K562 (cell line): ENCODE measurements around the gene TAF10. TPM values are rescaled to one million over a fixed set of nuclear protein-coding genes. Genes with fewer than 3 reads are reported as not detected.

Source experiments
- BCOR ChIP-seq: fragments of 450-650 bp; IDR thresholded peaks from 2 replicates; pipeline ENCODE4 v1.6.1; 2016
- CREB5 ChIP-seq: fragments of 250-450 bp; sonication (Bioruptor Pico); IDR thresholded peaks from 2 replicates; pipeline ENCODE4 v1.5.0; 2020; ENCODE audit warnings: mild to moderate bottlenecking
- CUX1 ChIP-seq: fragments of 200-800 bp; sonication (Bioruptor generic); IDR thresholded peaks from 2 replicates; pipeline ENCODE4 v1.6.1; 2016; ENCODE audit warnings: missing genetic modification characterization, missing compliant biosample characterization
- DIDO1 ChIP-seq: fragments of 450-650 bp; IDR thresholded peaks from 2 replicates; pipeline ENCODE4 v1.6.1; 2016; ENCODE audit warnings: low read depth, missing biosample characterization, missing genetic modification characterization
- EGR1 ChIP-seq: fragments of 450-650 bp; conservative IDR thresholded peaks from 2 replicates; pipeline ENCODE4 v1.6.1; 2017; ENCODE audit warnings: mild to moderate bottlenecking
- ELF4 ChIP-seq: fragments of 450-650 bp; formaldehyde crosslinking; IDR thresholded peaks from 2 replicates; pipeline ENCODE4 v1.4.0; 2022; ENCODE audit warnings: missing genetic modification characterization
- EWSR1 ChIP-seq: fragments of 450-650 bp; IDR thresholded peaks from 2 replicates; pipeline ENCODE4 v1.6.1; 2018; ENCODE audit warnings: borderline replicate concordance, mild to moderate bottlenecking, low read depth, moderate library complexity; ENCODE audit not compliant: partially characterized antibody
- GTF2E2 ChIP-seq: fragments of 200-800 bp; sonication (Bioruptor generic); IDR thresholded peaks from 2 replicates; pipeline ENCODE4 v1.6.1; 2016; ENCODE audit warnings: missing genetic modification characterization, missing compliant biosample characterization
- KAT2B ChIP-seq: IDR thresholded peaks from one replicate; pipeline ENCODE4 v1.6.1; 2012; ENCODE audit warnings: low read depth, mild to moderate bottlenecking, control low read depth, inconsistent platforms, low read length, moderate library complexity
- KHSRP ChIP-seq: fragments of 450-650 bp; IDR thresholded peaks from 2 replicates; pipeline ENCODE4 v1.6.1; 2017
- MECOM ChIP-seq: fragments of 250-450 bp; sonication (Bioruptor Pico); IDR thresholded peaks from 2 replicates; pipeline ENCODE4 v1.8.0; 2022; ENCODE audit warnings: inconsistent platforms
- MTA1 ChIP-seq: fragments of 450-650 bp; IDR thresholded peaks from 2 replicates; pipeline ENCODE4 v1.6.1; 2017; ENCODE audit warnings: borderline replicate concordance
- RCOR1 ChIP-seq, 2 experiments: IDR thresholded peaks; 2 replicates each; pipeline ENCODE4 v1.6.1; 2012; ENCODE audit warnings: low read depth in 2 of 2, low read length in 2 of 2, borderline replicate concordance in 1 of 2, improper control_type of control experiment in 1 of 2
- RFX5 ChIP-seq: IDR thresholded peaks from 2 replicates; pipeline ENCODE4 v1.6.1; 2011; ENCODE audit warnings: low read depth, mild to moderate bottlenecking, improper control_type of control experiment, low read length
- RFX7 ChIP-seq: fragments of 250-450 bp; sonication (Bioruptor Pico); IDR thresholded peaks from 2 replicates; pipeline ENCODE4 v1.5.1; 2021; ENCODE audit warnings: mild to moderate bottlenecking
- SLC30A9 ChIP-seq: fragments of 250-450 bp; sonication (Bioruptor Pico); IDR thresholded peaks from 2 replicates; pipeline ENCODE4 v1.8.0; 2022; ENCODE audit warnings: mild to moderate bottlenecking, moderate library complexity
- SMARCA4 ChIP-seq: fragments of 450-650 bp; IDR thresholded peaks from 2 replicates; pipeline ENCODE4 v1.6.1; 2016
- SNAPC5 ChIP-seq: fragments of 250-450 bp; sonication (Bioruptor Pico); IDR thresholded peaks from 2 replicates; pipeline ENCODE4 v1.8.0; 2021; ENCODE audit warnings: moderate library complexity, mild to moderate bottlenecking, inconsistent platforms
- SUPT5H ChIP-seq: fragments of 450-650 bp; IDR thresholded peaks from 2 replicates; pipeline ENCODE4 v1.6.1; 2016
- TRIM28 ChIP-seq: fragments of 450-650 bp; IDR thresholded peaks from 2 replicates; pipeline ENCODE4 v1.6.1; 2017
- ZC3H11A ChIP-seq: IDR thresholded peaks from 2 replicates; pipeline ENCODE4 v1.6.1; 2012; ENCODE audit warnings: low read depth, low read length, improper control_type of control experiment
- ZFPM2 ChIP-seq: fragments of 250-450 bp; sonication (Bioruptor Pico); IDR thresholded peaks from 2 replicates; pipeline ENCODE4 v1.5.1; 2022; ENCODE audit warnings: mild to moderate bottlenecking
- ZNF121 ChIP-seq: sonication (generic); formaldehyde crosslinking; conservative IDR thresholded peaks from 2 replicates; pipeline ENCODE4 v1.8.0; 2022; ENCODE audit warnings: missing genetic modification reagents
- ZNF239 ChIP-seq: fragments of 250-450 bp; sonication (Bioruptor Pico); IDR thresholded peaks from 2 replicates; pipeline ENCODE4 v1.4.0; 2020; ENCODE audit warnings: mild to moderate bottlenecking
- polyA plus RNA-seq, 8 experiments: library from polyadenylated mRNA; depleted of rRNA in 4 of 8; stranded (reverse) in 5 of 8; unstranded in 3 of 8; fragments of >200 nt; fragmentation: Nextera tagmentation in 2 of 8; fragmentation: Illumina TruSeq in 1 of 8; extraction: Ambion mirVana in 2 of 8; extraction: Trizol in 1 of 8; gene quantifications; 2 replicates each; pipeline versions ENCODE4 v1.2.1 to v1.2.3, GENCODE V29; 2011 to 2014; ENCODE audit warnings: inconsistent platforms in 1 of 8, missing spikeins in 1 of 8
- total RNA-seq, 7 experiments: library from RNA; depleted of rRNA in 6 of 7; stranded (reverse); fragments of >200 nt in 6 of 7; fragmentation: Illumina TruSeq in 2 of 7; extraction: Trizol in 2 of 7; gene quantifications; 2 replicates each; pipeline versions ENCODE4 v1.2.1 to v1.2.3, GENCODE V29; 2011 to 2021; ENCODE audit warnings: low replicate concordance in 1 of 7

TAF10 gene
- total and polyA plus RNA-seq, 9 of the 15 experiments (the other 6 are each of a cell fraction or from before 2014, with no cell fraction given), result 19.5 to 197 (median 121) TPM

GRCh38 chr11:6619004-6619745 is 7.2 kb upstream of the TAF10 start, which contains the start of gene TPP1 (continued):
- TF ChIP-seq EGR1, result no peak
- TF ChIP-seq ZNF239 (CRISPR knock-in tag), result no peak
- no peak for TF ChIP-seq MTA1
- TF ChIP-seq RFX5, result peak; percentile 99
- 0 out of 2 replicates have a peak, but pooled peaks have one; percentile 2 for TF ChIP-seq ELF4 (CRISPR knock-in tag)
- no peak for TF ChIP-seq GTF2E2 (tag)
- no peak for TF ChIP-seq SLC30A9 (CRISPR knock-in tag)
- TF ChIP-seq ZC3H11A, result no peak
- no peak for TF ChIP-seq KAT2B
- no peak for TF ChIP-seq ZNF121 (CRISPR knock-in tag)
- no peak for TF ChIP-seq RFX7 (CRISPR knock-in tag)
- peak in 1 of 2 experiments; percentile 70; a peak in 1 of 4 replicates for TF ChIP-seq RCOR1 (IDR thresholded peaks at IDR 0.05; ENCODE audit: borderline replicate concordance in 1 of 2, low read depth in 2 of 2, low read length in 2 of 2)
- TF ChIP-seq SMARCA4, result no peak
- no peak for TF ChIP-seq CREB5
- TF ChIP-seq SUPT5H, result peak; percentile 74
- TF ChIP-seq BCOR, result no peak
- TF ChIP-seq KHSRP, result 0 out of 2 replicates have a peak, but pooled peaks have one; percentile 43
- no peak for TF ChIP-seq DIDO1 (tag)
- no peak for TF ChIP-seq TRIM28
- no peak for TF ChIP-seq CUX1 (CRISPR knock-in tag)
- TF ChIP-seq SNAPC5 (CRISPR knock-in tag), result no peak
- no peak for TF ChIP-seq MECOM
- TF ChIP-seq EWSR1, result no peak
- no peak for TF ChIP-seq ZFPM2
